ENCODE measurements around the gene FAM118A.

FAM118A gene

GRCh38 chr22:45343143-45343542 is 33.4 kb downstream of the FAM118A start:
- no peak overlapping the region for H4K91ac ChIP-seq (ENCODE audit: low read depth, low read length)
- H3K4me3 ChIP-seq (ENCODE audit: low read depth, low read length), result no peak overlapping the region
- no peak overlapping the region for H2AK5ac ChIP-seq (ENCODE audit: low read length)
- H4K12ac ChIP-seq (ENCODE audit: low read depth, low read length), result no peak overlapping the region
- no peak overlapping the region for H3K23ac ChIP-seq (ENCODE audit: low read length)
- no peak overlapping the region for H3K4me2 ChIP-seq (ENCODE audit: low read length)
- no peak overlapping the region for H2BK5ac ChIP-seq (ENCODE audit: low read depth, low read length, poor library complexity)
- no peak overlapping the region for H2AFZ ChIP-seq (ENCODE audit: insufficient read depth, low read length, poor library complexity)
- H3K79me1 ChIP-seq (ENCODE audit: low read length), result no peaks in the 10 kb centered on the region
- no peak for DNase-seq
- H3K14ac ChIP-seq (ENCODE audit: low read length), result no peak overlapping the region
- no peak overlapping the region for H2BK120ac ChIP-seq (ENCODE audit: insufficient read depth, low read length, poor library complexity)
- no peak overlapping the region for H3K9ac ChIP-seq (ENCODE audit: low read length)
- H4K8ac ChIP-seq (ENCODE audit: low read depth, low read length), result no peak overlapping the region
- H2BK12ac ChIP-seq (ENCODE audit: low read length), result no peak overlapping the region
- no CpG with 5 or more reads among the region's 8 CpGs for WGBS (ENCODE audit: extremely low coverage, insufficient coverage, insufficient read length)
- no peaks in the 10 kb centered on the region for H3K9me3 ChIP-seq (ENCODE audit: insufficient read depth, low read depth, low read length)
- no peaks in the 10 kb centered on the region for H3K79me2 ChIP-seq (ENCODE audit: control insufficient read depth, insufficient read depth, low read length, poor library complexity)
- H3K36me3 ChIP-seq (ENCODE audit: control insufficient read depth in 1 of 2, insufficient read depth in 2 of 2, low read length in 2 of 2), result peaks cover 20 to 24% of the 10 kb centered on the region in 2 experiments
- no peak overlapping the region for H3K27ac ChIP-seq (ENCODE audit: low read depth, low read length)
- H3K18ac ChIP-seq (ENCODE audit: low read length), result no peak overlapping the region
- H3K4me1 ChIP-seq (ENCODE audit: control insufficient read depth in 1 of 2, insufficient read depth in 2 of 2, low read length in 2 of 2), result no peaks in the 10 kb centered on the region
- no peaks in the 10 kb centered on the region for H3K27me3 ChIP-seq (ENCODE audit: insufficient read depth, low read length)
- no peak overlapping the region for H3K4ac ChIP-seq (ENCODE audit: low read depth, low read length)

- no peak overlapping the region for H2BK12ac ChIP-seq (ENCODE audit: low read length)
- no peak overlapping the region for H2AK5ac ChIP-seq (ENCODE audit: low read length)
- H3K79me1 ChIP-seq (ENCODE audit: low read length), result no peaks in the 10 kb centered on the region
- no peak overlapping the region for H3K4ac ChIP-seq (ENCODE audit: low read depth, low read length)
- H3K23ac ChIP-seq (ENCODE audit: low read length), result no peak overlapping the region
- peaks cover 14 to 17% of the 10 kb centered on the region in 2 experiments for H3K36me3 ChIP-seq (ENCODE audit: control insufficient read depth in 1 of 2, insufficient read depth in 2 of 2, low read length in 2 of 2)
- no peak overlapping the region for H4K12ac ChIP-seq (ENCODE audit: low read depth, low read length)
- no peak overlapping the region for H2BK120ac ChIP-seq (ENCODE audit: insufficient read depth, low read length, poor library complexity)
- H3K4me1 ChIP-seq (ENCODE audit: control insufficient read depth in 1 of 2, insufficient read depth in 2 of 2, low read length in 2 of 2), result no peaks in the 10 kb centered on the region
- no peak overlapping the region for H3K27ac ChIP-seq (ENCODE audit: low read depth, low read length)
- H2BK5ac ChIP-seq (ENCODE audit: low read depth, low read length, poor library complexity), result no peak overlapping the region
- H3K4me3 ChIP-seq (ENCODE audit: low read depth, low read length), result no peak overlapping the region
- DNase-seq, result peak in 1 of 2 donors; percentile 38
- no CpG with 5 or more reads among the region's 5 CpGs for WGBS (ENCODE audit: extremely low coverage, insufficient coverage, insufficient read length)
- H4K8ac ChIP-seq (ENCODE audit: low read depth, low read length), result no peak overlapping the region
- no peak overlapping the region for H3K14ac ChIP-seq (ENCODE audit: low read length)
- H3K9ac ChIP-seq (ENCODE audit: low read length), result no peak overlapping the region
- H2AFZ ChIP-seq (ENCODE audit: insufficient read depth, low read length, poor library complexity), result no peak overlapping the region
- H3K18ac ChIP-seq (ENCODE audit: low read length), result no peak overlapping the region
- no peaks in the 10 kb centered on the region for H3K27me3 ChIP-seq (ENCODE audit: insufficient read depth, low read length)
- no peaks in the 10 kb centered on the region for H3K9me3 ChIP-seq (ENCODE audit: insufficient read depth, low read depth, low read length)
- H3K4me2 ChIP-seq (ENCODE audit: low read length), result no peak overlapping the region
- no peak overlapping the region for H4K91ac ChIP-seq (ENCODE audit: low read depth, low read length)
- no peaks in the 10 kb centered on the region for H3K79me2 ChIP-seq (ENCODE audit: control insufficient read depth, insufficient read depth, low read length, poor library complexity)
Observed at GRCh38 chr22:45344334-45344733, 34.6 kb downstream of the FAM118A start.

DNA sequence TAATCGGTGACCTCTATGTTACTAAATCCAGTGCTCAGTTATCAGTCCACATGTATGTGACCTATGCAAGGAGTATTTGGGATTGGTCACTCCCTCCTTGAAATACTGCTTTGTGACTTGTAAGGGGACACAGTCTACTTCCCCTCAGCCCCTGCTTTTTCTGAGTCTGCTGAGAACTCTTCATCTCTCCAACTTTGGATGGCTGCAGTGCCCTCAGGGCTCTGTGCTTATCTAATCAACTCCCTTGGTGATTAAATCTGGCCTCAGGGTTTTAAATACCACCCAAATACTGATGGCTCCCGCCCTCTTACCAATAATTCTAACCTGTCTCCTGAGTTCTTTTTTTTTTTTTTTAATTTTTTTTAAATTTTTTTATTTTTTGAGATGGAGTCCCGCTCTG is 40.2 kb downstream of the FAM118A start:
- Histone ChIP-seq H3K79me1 (ENCODE audit: low read length) (peaks cover 2% of the 10 kb centered on the region), H2BK5ac (ENCODE audit: low read depth, low read length, poor library complexity) (no peak overlapping the region), H3K36me3 (ENCODE audit: control insufficient read depth in 1 of 2, insufficient read depth in 2 of 2, low read length in 2 of 2) (peaks cover 0 to 1% of the 10 kb centered on the region in 2 experiments), H2AFZ (ENCODE audit: insufficient read depth, low read length, poor library complexity) (no peak overlapping the region), H2BK12ac (ENCODE audit: low read length) (no peak overlapping the region), H3K9ac (ENCODE audit: low read length) (no peak overlapping the region), H4K8ac (ENCODE audit: low read depth, low read length) (no peak overlapping the region), H3K14ac (ENCODE audit: low read length) (no peak overlapping the region), H3K4me2 (ENCODE audit: low read length) (no peak overlapping the region), H4K91ac (ENCODE audit: low read depth, low read length) (no peak overlapping the region), H3K27me3 (ENCODE audit: insufficient read depth, low read length) (no peaks in the 10 kb centered on the region), H3K9me3 (ENCODE audit: insufficient read depth, low read depth, low read length) (no peaks in the 10 kb centered on the region), H3K4me1 (ENCODE audit: control insufficient read depth in 1 of 2, insufficient read depth in 2 of 2, low read length in 2 of 2) (peaks cover 0 to 7% of the 10 kb centered on the region in 2 experiments), H3K79me2 (ENCODE audit: control insufficient read depth, insufficient read depth, low read length, poor library complexity) (no peaks in the 10 kb centered on the region), H3K27ac (ENCODE audit: low read depth, low read length) (no peak overlapping the region), H3K4ac (ENCODE audit: low read depth, low read length) (no peak overlapping the region), H2BK120ac (ENCODE audit: insufficient read depth, low read length, poor library complexity) (no peak overlapping the region), H4K12ac (ENCODE audit: low read depth, low read length) (no peak overlapping the region), H2AK5ac (ENCODE audit: low read length) (no peak overlapping the region), H3K18ac (ENCODE audit: low read length) (no peak overlapping the region), H3K23ac (ENCODE audit: low read length) (no peak overlapping the region), H3K4me3 (ENCODE audit: low read depth, low read length) (no peak overlapping the region)
- no CpG with 5 or more reads among the region's 3 CpGs for WGBS (ENCODE audit: extremely low coverage, insufficient coverage, insufficient read length)
- peak; percentile 83 to 96 for DNase-seq

DNA sequence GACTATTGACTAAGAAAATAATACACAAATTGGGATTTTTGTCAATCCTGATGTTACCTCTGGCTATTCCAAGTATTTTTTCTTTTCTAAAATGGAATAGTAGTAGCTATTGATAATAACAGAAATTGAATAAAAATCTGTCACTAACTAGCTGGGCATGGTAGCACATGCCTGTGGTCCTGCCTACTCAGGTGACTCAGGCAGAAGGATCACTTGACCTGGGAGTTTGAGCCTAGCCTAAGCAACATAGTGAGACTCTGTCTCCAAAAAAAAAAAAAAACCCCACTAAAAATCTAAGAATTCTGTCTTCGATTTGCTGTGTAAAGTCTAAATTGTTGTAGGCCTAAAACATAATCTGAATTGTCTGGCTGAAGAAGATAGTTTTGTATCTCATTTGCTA is 42.2 kb downstream of the FAM118A start:
- H3K36me3 ChIP-seq (ENCODE audit: control insufficient read depth in 1 of 2, insufficient read depth in 2 of 2, low read length in 2 of 2), result no peaks in the 10 kb centered on the region
- peak in 1 of 2 donors; percentile 4 for DNase-seq
- H3K18ac ChIP-seq (ENCODE audit: low read length), result no peak overlapping the region
- H4K8ac ChIP-seq (ENCODE audit: low read depth, low read length), result no peak overlapping the region
- H3K9ac ChIP-seq (ENCODE audit: low read length), result no peak overlapping the region
- peaks cover 0 to 7% of the 10 kb centered on the region in 2 experiments for H3K4me1 ChIP-seq (ENCODE audit: control insufficient read depth in 1 of 2, insufficient read depth in 2 of 2, low read length in 2 of 2)
- no peak overlapping the region for H3K4me3 ChIP-seq (ENCODE audit: low read depth, low read length)
- H3K23ac ChIP-seq (ENCODE audit: low read length), result no peak overlapping the region
- H3K79me1 ChIP-seq (ENCODE audit: low read length), result peaks cover 2% of the 10 kb centered on the region
- H3K9me3 ChIP-seq (ENCODE audit: insufficient read depth, low read depth, low read length), result no peaks in the 10 kb centered on the region
- no peak overlapping the region for H2BK12ac ChIP-seq (ENCODE audit: low read length)
- H2BK120ac ChIP-seq (ENCODE audit: insufficient read depth, low read length, poor library complexity), result no peak overlapping the region
- H3K27ac ChIP-seq (ENCODE audit: low read depth, low read length), result no peak overlapping the region
- no peak overlapping the region for H2BK5ac ChIP-seq (ENCODE audit: low read depth, low read length, poor library complexity)
- no peak overlapping the region for H3K14ac ChIP-seq (ENCODE audit: low read length)
- no peak overlapping the region for H2AFZ ChIP-seq (ENCODE audit: insufficient read depth, low read length, poor library complexity)
- H4K12ac ChIP-seq (ENCODE audit: low read depth, low read length), result no peak overlapping the region
- H4K91ac ChIP-seq (ENCODE audit: low read depth, low read length), result no peak overlapping the region
- WGBS (ENCODE audit: extremely low coverage, insufficient coverage, insufficient read length), result no CpG with 5 or more reads among the region's 1 CpG
- H3K4ac ChIP-seq (ENCODE audit: low read depth, low read length), result no peak overlapping the region
- no peaks in the 10 kb centered on the region for H3K27me3 ChIP-seq (ENCODE audit: insufficient read depth, low read length)
- no peak overlapping the region for H2AK5ac ChIP-seq (ENCODE audit: low read length)
- no peaks in the 10 kb centered on the region for H3K79me2 ChIP-seq (ENCODE audit: control insufficient read depth, insufficient read depth, low read length, poor library complexity)
- H3K4me2 ChIP-seq (ENCODE audit: low read length), result no peak overlapping the region
